Liver (tissue), 9 donors: Measurements from ENCODE around the gene DDX1. TPM values are rescaled to one million over a fixed set of nuclear protein-coding genes. Genes with fewer than 3 reads are reported as not detected.

Experiments
- DNase-seq: peaks from one replicate; pipeline ENCODE4 v3.0.0-alpha.2; 2017; ENCODE audit warnings: low spot score
- H3K27ac ChIP-seq, 2 donors: one replicate each; pipeline ENCODE4 v1.7.0; 2013; ENCODE audit warnings: inconsistent platforms in 2 of 2, low read length in 2 of 2, control low read depth in 1 of 2, low read depth in 1 of 2, mild to moderate bottlenecking in 1 of 2
- H3K27me3 ChIP-seq, 4 donors: one replicate each; pipeline versions ENCODE4 v1.6.1 to v1.7.0; 2013; ENCODE audit warnings: low read length in 3 of 4, inconsistent platforms in 1 of 4, mild to moderate bottlenecking in 1 of 4, moderate library complexity in 1 of 4; ENCODE audit not compliant: control insufficient read depth in 4 of 4, insufficient read depth in 4 of 4
- H3K36me3 ChIP-seq, 4 donors: one replicate each; pipeline versions ENCODE4 v1.6.1 to v1.7.0; 2013; ENCODE audit warnings: low read length in 3 of 4, mild to moderate bottlenecking in 3 of 4, low read depth in 1 of 4, moderate library complexity in 1 of 4; ENCODE audit not compliant: control insufficient read depth in 4 of 4, insufficient read depth in 3 of 4
- H3K4me1 ChIP-seq, 4 donors: one replicate each; pipeline versions ENCODE4 v1.6.1 to v1.7.0; 2013; ENCODE audit warnings: low read length in 3 of 4, mild to moderate bottlenecking in 3 of 4, moderate library complexity in 1 of 4; ENCODE audit not compliant: control insufficient read depth in 4 of 4, insufficient read depth in 4 of 4
- H3K4me3 ChIP-seq, 3 donors: one replicate each; pipeline versions ENCODE4 v1.6.1 to v1.7.0; 2013; ENCODE audit warnings: low read length in 3 of 3, control low read depth in 1 of 3, low read depth in 1 of 3, mild to moderate bottlenecking in 1 of 3
- H3K9ac ChIP-seq, 2 donors: one replicate each; pipeline ENCODE4 v1.7.0; 2013; ENCODE audit warnings: low read length in 2 of 2, mild to moderate bottlenecking in 2 of 2, moderate library complexity in 2 of 2, control low read depth in 1 of 2, low read depth in 1 of 2
- H3K9me3 ChIP-seq, 4 donors: one replicate each; pipeline versions ENCODE4 v1.6.1 to v1.7.0; 2013; ENCODE audit warnings: low read length in 3 of 4; ENCODE audit not compliant: control insufficient read depth in 4 of 4
- ATF3 ChIP-seq: IDR thresholded peaks from 2 replicates; pipeline ENCODE4 v1.6.1; 2016; ENCODE audit warnings: antibody characterized with exemption
- EGR1 ChIP-seq, 2 donors: IDR thresholded peaks; 2 replicates each; pipeline ENCODE4 v1.6.1; 2016 to 2018; ENCODE audit warnings: antibody characterized with exemption in 2 of 2, low read depth in 2 of 2
- FOXA1 ChIP-seq: IDR thresholded peaks from 2 replicates; pipeline ENCODE4 v1.6.1; 2016; ENCODE audit warnings: antibody characterized with exemption
- FOXA2 ChIP-seq: IDR thresholded peaks from 2 replicates; pipeline ENCODE4 v1.6.1; 2016; ENCODE audit warnings: antibody characterized with exemption
- GABPA ChIP-seq, 2 donors: IDR thresholded peaks in 1 of 2; conservative IDR thresholded peaks in 1 of 2; 2 replicates each; pipeline ENCODE4 v1.6.1; 2016; ENCODE audit warnings: antibody characterized with exemption in 2 of 2, mild to moderate bottlenecking in 1 of 2, moderate library complexity in 1 of 2
- HNF4A ChIP-seq, 2 donors: conservative IDR thresholded peaks; 2 replicates each; pipeline ENCODE4 v1.6.1; 2016; ENCODE audit warnings: antibody characterized with exemption in 2 of 2, mild to moderate bottlenecking in 2 of 2
- HNF4G ChIP-seq: IDR thresholded peaks from 2 replicates; pipeline ENCODE4 v1.6.1; 2016; ENCODE audit warnings: antibody characterized with exemption
- JUND ChIP-seq, 2 donors: IDR thresholded peaks; 2 replicates each; pipeline ENCODE4 v1.6.1; 2016; ENCODE audit warnings: antibody characterized with exemption in 2 of 2
- NR2F2 ChIP-seq: IDR thresholded peaks from 2 replicates; pipeline ENCODE4 v1.6.1; 2016; ENCODE audit warnings: antibody characterized with exemption
- RAD21 ChIP-seq, 2 donors: IDR thresholded peaks; 2 replicates each; pipeline ENCODE4 v1.6.1; 2016; ENCODE audit warnings: antibody characterized with exemption in 2 of 2, mild to moderate bottlenecking in 2 of 2
- REST ChIP-seq: IDR thresholded peaks from 2 replicates; pipeline ENCODE4 v1.6.1; 2016; ENCODE audit warnings: antibody characterized with exemption, mild to moderate bottlenecking
- RXRA ChIP-seq, 2 donors: IDR thresholded peaks; 2 replicates each; pipeline ENCODE4 v1.6.1; 2017 to 2018; ENCODE audit warnings: antibody characterized with exemption in 2 of 2, mild to moderate bottlenecking in 1 of 2
- SP1 ChIP-seq: IDR thresholded peaks from 2 replicates; pipeline ENCODE4 v1.6.1; 2018; ENCODE audit warnings: antibody characterized with exemption, mild to moderate bottlenecking
- TAF1 ChIP-seq: conservative IDR thresholded peaks from 2 replicates; pipeline ENCODE4 v1.6.1; 2016; ENCODE audit warnings: antibody characterized with exemption, mild to moderate bottlenecking
- YY1 ChIP-seq: IDR thresholded peaks from 2 replicates; pipeline ENCODE4 v1.6.1; 2016; ENCODE audit warnings: antibody characterized with exemption, mild to moderate bottlenecking
- ZBTB33 ChIP-seq: IDR thresholded peaks from 2 replicates; pipeline ENCODE4 v1.6.1; 2016; ENCODE audit warnings: antibody characterized with exemption
- WGBS: extraction: QIAGEN DNeasy Blood & Tissue Kit; methylation state at CpG from one replicate; pipeline ENCODE4 v1.1.7; 2013; 5-methylcytosine and 5-hydroxymethylcytosine counted together
- polyA plus RNA-seq, 2 donors: library from polyadenylated mRNA; stranded (reverse) in 1 of 2; unstranded in 1 of 2; fragments of 200-250 nt in 1 of 2; fragments of >200 nt in 1 of 2; fragmentation: Nextera tagmentation in 1 of 2; extraction: Ambion mirVana in 1 of 2; gene quantifications; one replicate each; pipeline versions ENCODE4 v1.2.1 to v1.2.3, GENCODE V29; 2013 to 2015
- total RNA-seq, 2 donors: library from RNA; depleted of rRNA; stranded (reverse); fragments of >200 nt; gene quantifications; one replicate each; pipeline ENCODE4 v1.2.3, GENCODE V29; 2014
- TF ChIP-seq, protein P1 (sequence below): fragments of 150-350 bp; IDR thresholded peaks from 2 replicates; pipeline ENCODE4 v1.5.1; 2017; ENCODE audit warnings: improper control_type of control experiment, low read depth, low read length; ENCODE audit not compliant: missing input control
- TF ChIP-seq, protein P2 (sequence below): IDR thresholded peaks from 2 replicates; pipeline ENCODE4 v1.6.1; 2016; ENCODE audit warnings: antibody characterized with exemption
- donor health status: healthy.
- donor health status: healthy.
- donor health status: healthy.
- donor health status: healthy.
- donor health status: healthy.

The DDX1 gene
- total and polyA plus RNA-seq, 4 donors: 31.7 to 43.9 (median 38.8) TPM

GRCh38 chr2:15627817-15628684 is 36.4 kb downstream of the DDX1 start:
- Histone ChIP-seq H3K27me3 (no peaks in the 10 kb centered on the region), H3K27ac (no peak overlapping the region), H3K36me3 (peaks cover 11 to 76% (median 59%) of the 10 kb centered on the region in 4 donors), H3K4me1 (no peaks in the 10 kb centered on the region), H3K4me3 (no peak overlapping the region), H3K9ac (no peak overlapping the region), H3K9me3 (no peaks in the 10 kb centered on the region)
- DNase-seq: no peak
- WGBS: 94% methylated on average over 9 of the region's 9 CpGs
- TF ChIP-seq SP1 (no peak), GABPA (IDR thresholded peaks at IDR 0.05 in 1 of 2, conservative IDR thresholded peaks at IDR 0.05 in 1 of 2) (no peak), YY1 (no peak), HNF4G (no peak), RXRA (IDR thresholded peaks at IDR 0.05) (no peak), REST (no peak), NR2F2 (no peak), HNF4A (conservative IDR thresholded peaks at IDR 0.05) (no peak), RAD21 (IDR thresholded peaks at IDR 0.05) (no peak), ATF3 (no peak)
- TF ChIP-seq, protein P1, sequence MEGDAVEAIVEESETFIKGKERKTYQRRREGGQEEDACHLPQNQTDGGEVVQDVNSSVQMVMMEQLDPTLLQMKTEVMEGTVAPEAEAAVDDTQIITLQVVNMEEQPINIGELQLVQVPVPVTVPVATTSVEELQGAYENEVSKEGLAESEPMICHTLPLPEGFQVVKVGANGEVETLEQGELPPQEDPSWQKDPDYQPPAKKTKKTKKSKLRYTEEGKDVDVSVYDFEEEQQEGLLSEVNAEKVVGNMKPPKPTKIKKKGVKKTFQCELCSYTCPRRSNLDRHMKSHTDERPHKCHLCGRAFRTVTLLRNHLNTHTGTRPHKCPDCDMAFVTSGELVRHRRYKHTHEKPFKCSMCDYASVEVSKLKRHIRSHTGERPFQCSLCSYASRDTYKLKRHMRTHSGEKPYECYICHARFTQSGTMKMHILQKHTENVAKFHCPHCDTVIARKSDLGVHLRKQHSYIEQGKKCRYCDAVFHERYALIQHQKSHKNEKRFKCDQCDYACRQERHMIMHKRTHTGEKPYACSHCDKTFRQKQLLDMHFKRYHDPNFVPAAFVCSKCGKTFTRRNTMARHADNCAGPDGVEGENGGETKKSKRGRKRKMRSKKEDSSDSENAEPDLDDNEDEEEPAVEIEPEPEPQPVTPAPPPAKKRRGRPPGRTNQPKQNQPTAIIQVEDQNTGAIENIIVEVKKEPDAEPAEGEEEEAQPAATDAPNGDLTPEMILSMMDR: no peak
- TF ChIP-seq, protein P2, sequence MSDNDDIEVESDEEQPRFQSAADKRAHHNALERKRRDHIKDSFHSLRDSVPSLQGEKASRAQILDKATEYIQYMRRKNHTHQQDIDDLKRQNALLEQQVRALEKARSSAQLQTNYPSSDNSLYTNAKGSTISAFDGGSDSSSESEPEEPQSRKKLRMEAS: no peak

GRCh38 chr2:15628899-15629855 is 37.5 kb downstream of the DDX1 start:
- no peaks in the 10 kb centered on the region for H3K4me1 ChIP-seq
- peaks cover 13 to 75% (median 55%) of the 10 kb centered on the region in 4 donors for H3K36me3 ChIP-seq
- H3K4me3 ChIP-seq: no peak overlapping the region
- H3K9me3 ChIP-seq: no peaks in the 10 kb centered on the region
- no peak overlapping the region for H3K9ac ChIP-seq
- WGBS: 97% methylated on average over 5 of the region's 5 CpGs
- H3K27ac ChIP-seq: no peak overlapping the region
- no peak for DNase-seq
- no peaks in the 10 kb centered on the region for H3K27me3 ChIP-seq
- TF ChIP-seq SP1 (no peak), HNF4G (no peak), NR2F2 (no peak), TAF1 (no peak), JUND (IDR thresholded peaks at IDR 0.05) (no peak), FOXA1 (no peak), HNF4A (conservative IDR thresholded peaks at IDR 0.05) (no peak), REST (no peak), GABPA (IDR thresholded peaks at IDR 0.05 in 1 of 2, conservative IDR thresholded peaks at IDR 0.05 in 1 of 2) (no peak), RAD21 (IDR thresholded peaks at IDR 0.05) (no peak), RXRA (IDR thresholded peaks at IDR 0.05) (no peak), FOXA2 (no peak), EGR1 (IDR thresholded peaks at IDR 0.05; ENCODE audit: low read depth in 2 of 2) (no peak), ZBTB33 (no peak)
